Omental fat pad (tissue), 4 donors: ENCODE data around the gene WFDC5. TPM values are rescaled to one million over a fixed set of nuclear protein-coding genes. Genes with fewer than 3 reads are reported as not detected.

Source experiments
- ATAC-seq: fragments of 150-250 bp; one replicate; pipeline ENCODE4 v1.9.1; 2016; ENCODE audit warnings: mild to moderate bottlenecking, moderate library complexity; ENCODE audit not compliant: low FRiP score
- DNase-seq: peaks from one replicate; pipeline ENCODE4 v3.0.0-alpha.2; 2019; ENCODE audit warnings: low spot score
- total RNA-seq, 4 donors: library from RNA; depleted of rRNA; stranded (reverse); fragments of >200 nt; gene quantifications; one replicate each; pipeline ENCODE4 v1.1.0, GENCODE V29; 2016
- TF ChIP-seq, protein P1 (sequence below), 3 donors: fragments of 450-650 bp; IDR thresholded peaks; one replicate each; pipeline ENCODE4 v1.5.1; 2016 to 2017; ENCODE audit warnings: antibody characterized with exemption in 3 of 3, mild to moderate bottlenecking in 3 of 3, moderate library complexity in 2 of 3

WFDC5 gene
- total RNA-seq, 4 donors from 2014 or later = not detected

DNA sequence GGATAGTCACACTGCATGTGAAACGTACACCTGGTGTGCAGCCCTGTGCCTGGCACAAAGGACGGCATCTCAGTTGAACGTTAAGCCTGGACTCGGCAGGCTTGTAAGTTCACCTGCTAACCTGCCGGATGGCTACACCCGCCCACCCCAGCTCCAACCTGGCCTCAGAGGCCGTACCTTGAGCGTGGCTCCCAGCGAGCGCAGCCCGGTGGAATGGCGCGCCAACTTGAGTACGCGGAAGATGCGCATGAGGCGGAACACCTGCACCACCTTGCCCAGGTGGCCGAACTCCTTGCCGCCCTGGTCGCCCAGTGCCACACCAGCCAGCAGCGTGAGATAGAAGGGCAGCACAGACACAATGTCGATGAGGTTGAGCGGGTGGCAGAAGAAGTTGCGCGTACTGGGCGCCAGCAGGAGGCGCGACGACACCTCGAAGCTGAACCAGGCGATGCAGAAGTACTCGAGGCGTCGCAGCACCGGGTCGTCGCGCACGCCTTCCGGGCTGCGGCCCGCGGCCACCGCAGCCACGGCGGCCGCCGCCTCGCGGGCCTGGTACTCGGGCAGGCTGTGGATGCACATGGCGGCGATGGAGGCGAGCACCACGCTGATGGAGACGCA lies 17.4 kb downstream of the WFDC5 start:
- TF ChIP-seq, protein P1, sequence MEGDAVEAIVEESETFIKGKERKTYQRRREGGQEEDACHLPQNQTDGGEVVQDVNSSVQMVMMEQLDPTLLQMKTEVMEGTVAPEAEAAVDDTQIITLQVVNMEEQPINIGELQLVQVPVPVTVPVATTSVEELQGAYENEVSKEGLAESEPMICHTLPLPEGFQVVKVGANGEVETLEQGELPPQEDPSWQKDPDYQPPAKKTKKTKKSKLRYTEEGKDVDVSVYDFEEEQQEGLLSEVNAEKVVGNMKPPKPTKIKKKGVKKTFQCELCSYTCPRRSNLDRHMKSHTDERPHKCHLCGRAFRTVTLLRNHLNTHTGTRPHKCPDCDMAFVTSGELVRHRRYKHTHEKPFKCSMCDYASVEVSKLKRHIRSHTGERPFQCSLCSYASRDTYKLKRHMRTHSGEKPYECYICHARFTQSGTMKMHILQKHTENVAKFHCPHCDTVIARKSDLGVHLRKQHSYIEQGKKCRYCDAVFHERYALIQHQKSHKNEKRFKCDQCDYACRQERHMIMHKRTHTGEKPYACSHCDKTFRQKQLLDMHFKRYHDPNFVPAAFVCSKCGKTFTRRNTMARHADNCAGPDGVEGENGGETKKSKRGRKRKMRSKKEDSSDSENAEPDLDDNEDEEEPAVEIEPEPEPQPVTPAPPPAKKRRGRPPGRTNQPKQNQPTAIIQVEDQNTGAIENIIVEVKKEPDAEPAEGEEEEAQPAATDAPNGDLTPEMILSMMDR (IDR thresholded peaks at IDR 0.05) = no peak
- ATAC-seq (no peak), DNase-seq (no peak)

DNA sequence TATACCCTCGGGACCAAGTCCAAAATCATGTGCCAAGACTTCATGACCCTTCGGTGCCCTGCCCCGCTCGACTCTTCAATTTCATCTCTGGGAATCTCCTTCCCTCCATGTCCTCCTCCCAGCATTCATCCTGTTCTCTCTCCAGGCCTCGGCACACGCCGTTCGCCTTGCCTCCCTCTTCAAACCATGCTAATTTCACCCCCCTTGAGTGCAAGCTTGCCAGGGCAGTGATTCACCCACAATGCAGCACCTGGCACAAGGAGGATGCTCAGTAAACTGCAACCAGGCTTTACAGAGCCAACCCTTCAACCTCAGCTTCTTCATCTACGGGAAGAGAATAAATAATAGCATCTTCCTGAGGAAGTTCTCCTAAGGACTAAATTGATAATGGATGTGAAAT lies 18.2 kb downstream of the WFDC5 start:
- ATAC-seq = no peak
- TF ChIP-seq, protein P1 (IDR thresholded peaks at IDR 0.05) = no peak
- DNase-seq = no peak

DNA sequence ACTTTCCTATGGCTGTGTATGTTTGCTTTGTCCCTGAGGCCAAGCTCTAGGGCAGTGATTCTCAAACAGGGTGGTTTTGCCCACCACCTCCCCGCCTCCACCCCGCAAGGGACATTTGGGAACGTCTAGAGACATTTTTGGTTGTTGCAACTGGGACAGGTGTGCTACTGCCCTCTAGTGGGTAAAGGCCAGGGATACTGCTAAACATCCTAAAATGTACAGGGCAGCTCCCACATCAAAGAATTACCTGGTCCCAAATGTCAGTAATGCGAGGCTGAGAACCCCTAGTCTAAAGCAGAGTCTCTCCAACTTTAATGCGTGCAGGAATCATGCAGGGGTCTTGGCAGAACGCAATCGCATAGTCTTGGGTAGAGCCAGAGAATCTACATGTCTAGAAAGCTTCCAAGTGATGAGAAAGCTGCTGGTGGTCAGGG lies 19.2 kb downstream of the WFDC5 start:
- DNase-seq = no peak
- TF ChIP-seq, protein P1 (IDR thresholded peaks at IDR 0.05) = no peak

DNA sequence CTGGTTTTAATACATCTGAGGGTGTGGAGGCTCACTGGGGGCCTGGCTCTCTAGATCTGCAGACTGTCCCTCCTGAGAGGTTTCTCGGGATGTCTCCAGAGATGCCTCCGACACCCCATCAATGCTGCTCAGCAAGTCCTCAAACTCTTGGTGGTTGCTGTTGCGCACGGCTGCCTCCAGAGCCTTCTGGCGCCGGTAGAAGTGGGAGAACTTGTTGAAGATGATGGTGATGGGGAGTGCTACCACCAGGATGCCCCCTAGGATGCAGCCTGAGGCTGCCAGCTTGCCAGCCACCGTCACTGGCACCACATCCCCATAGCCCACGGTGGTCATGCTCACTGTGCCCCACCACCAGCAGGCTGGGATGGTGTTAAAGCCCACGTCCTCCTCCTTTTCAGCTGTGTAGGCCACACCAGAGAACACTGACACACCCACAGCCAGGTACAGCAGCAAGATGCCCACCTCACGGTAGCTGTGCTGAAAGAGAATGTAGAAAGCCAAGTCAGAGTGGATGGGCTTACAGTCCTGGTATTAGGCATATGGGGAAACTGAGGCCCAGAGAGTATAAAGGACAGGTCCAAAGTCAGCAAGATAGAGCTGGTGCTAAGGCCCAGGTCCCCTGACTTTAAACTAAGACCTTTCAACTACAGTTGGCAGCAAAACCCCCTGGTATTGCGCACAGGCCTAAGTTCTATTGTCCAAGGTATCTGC lies 20.0 kb downstream of the WFDC5 start:
- no peak for ATAC-seq
- no peak for DNase-seq
- TF ChIP-seq, protein P1 (IDR thresholded peaks at IDR 0.05) = no peak

More for the DNA sequence above, 19.2 kb downstream of the WFDC5 start:
- no peak for ATAC-seq

DNA sequence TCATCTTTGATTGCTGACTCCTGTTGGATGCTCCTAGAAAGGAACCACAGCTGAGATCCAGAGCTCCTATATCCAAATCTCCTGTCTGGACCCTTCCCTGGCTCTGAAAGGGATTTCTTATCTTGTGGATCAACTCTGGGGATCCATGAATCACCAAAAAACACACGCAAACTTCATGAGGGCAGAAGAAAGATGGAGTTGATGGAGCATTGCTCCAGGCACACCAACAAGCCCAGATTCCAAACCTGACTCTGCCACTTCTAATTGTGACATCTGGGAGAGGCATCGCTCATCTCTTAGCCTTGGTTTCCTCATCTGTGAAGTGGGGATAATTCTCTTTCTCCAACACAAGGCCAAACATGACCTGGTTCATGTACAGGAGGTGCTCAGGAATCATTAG lies 20.8 kb downstream of the WFDC5 start:
- DNase-seq (no peak), ATAC-seq (no peak)
- TF ChIP-seq, protein P1 (IDR thresholded peaks at IDR 0.05) = no peak

DNA sequence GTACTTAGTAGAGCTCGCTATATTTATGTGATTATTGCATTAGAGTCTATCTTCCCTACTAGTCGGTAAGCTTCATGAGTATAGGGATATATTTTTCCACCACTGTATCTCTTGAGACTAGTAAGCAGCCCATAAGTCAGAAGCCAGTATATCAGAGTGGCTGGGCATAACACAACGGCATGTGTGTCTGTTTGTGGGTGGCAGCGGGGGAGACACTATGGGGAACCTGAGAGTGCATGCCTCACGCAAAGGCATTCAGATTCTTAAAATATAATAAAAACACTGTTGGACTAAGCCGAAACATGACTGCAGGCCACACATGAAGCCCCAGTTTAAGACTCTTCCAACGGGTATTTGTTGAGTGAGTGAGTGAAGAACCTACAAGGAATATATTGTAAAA lies 22.1 kb downstream of the WFDC5 start:
- no peak for ATAC-seq
- TF ChIP-seq, protein P1 (IDR thresholded peaks at IDR 0.05) = no peak
- no peak for DNase-seq

DNA sequence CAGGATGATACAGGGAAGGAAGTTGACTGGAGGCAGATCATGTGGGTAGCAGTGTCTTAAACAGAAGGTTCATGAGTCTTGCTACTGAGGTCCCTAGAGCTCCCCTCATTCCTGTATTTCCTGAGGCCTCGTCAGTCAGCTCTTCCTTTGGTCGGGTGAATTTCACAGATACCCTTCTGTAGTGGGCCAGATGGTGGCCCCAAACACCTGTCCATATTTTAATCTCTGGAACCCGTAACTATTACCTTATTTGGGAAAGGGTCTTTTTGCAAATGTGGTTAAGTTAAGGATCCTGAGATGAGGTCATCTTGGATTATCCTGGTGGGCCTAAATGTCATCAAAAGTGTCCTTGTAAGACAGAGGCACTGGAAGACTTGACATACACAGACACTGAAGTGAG lies 23.6 kb downstream of the WFDC5 start:
- TF ChIP-seq, protein P1 (IDR thresholded peaks at IDR 0.05) = no peak
- DNase-seq (no peak), ATAC-seq (no peak)
